ENCODE measurements around the gene SUSD4.

DNA sequence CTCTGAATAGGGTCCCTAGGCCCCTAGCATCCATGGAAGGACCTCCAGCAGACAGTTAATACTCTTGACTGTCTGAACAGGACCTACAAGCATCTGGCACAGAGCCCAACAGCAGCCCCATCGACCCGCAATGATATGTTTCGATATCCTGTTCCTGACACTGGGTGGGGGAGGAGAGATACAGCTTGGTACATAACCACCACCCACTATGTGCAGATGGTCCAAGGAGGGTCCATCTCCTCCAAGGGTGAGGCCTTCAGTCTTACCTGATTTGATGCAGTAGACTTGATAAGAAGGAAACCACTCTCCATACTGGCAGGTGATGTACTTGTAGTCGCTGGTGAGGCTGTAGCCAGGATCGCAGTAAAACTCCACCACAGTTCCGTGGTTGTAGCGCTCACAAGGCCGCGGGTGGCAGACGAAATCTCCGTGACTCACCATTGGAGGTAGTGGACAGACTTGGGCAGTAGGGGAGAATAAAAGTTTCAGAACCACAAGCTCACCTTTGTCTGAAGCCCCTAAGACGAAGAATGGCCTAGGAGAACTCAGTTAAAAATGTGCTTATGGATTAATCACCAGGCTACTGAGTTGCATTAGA is 134.9 kb downstream of the SUSD4 start:
- TF ChIP-seq POLR2A (IDR thresholded peaks at IDR 0.05; ENCODE audit: low read length) (no peak), GATA1 (IDR thresholded peaks at IDR 0.05; ENCODE audit: low read depth, low read length) (no peak)

Data from erythroblast (primary cell).